ENCODE data around the gene ASRGL1.
"Not testable (repeated sequence)": the region's sequence is repeated elsewhere in the genome, so short reads cannot be mapped to it uniquely, and the experiment has no call there.

The ASRGL1 gene

GRCh38 chr11:62352355-62353336 is 15.4 kb downstream of the ASRGL1 start:
- DNase-seq (ENCODE audit: low read depth, low spot score) = no peak

GRCh38 chr11:62353841-62354240 is 16.6 kb downstream of the ASRGL1 start:
- no peak for DNase-seq (ENCODE audit: low read depth, low spot score)

- DNase-seq (ENCODE audit: low read depth, low spot score) = no peak
Measured at GRCh38 chr11:62358273-62358672, 21.0 kb downstream of the ASRGL1 start.

- no peak for DNase-seq (ENCODE audit: low read depth, low spot score)
Measured at GRCh38 chr11:62359475-62359874, 22.2 kb downstream of the ASRGL1 start.

DNA sequence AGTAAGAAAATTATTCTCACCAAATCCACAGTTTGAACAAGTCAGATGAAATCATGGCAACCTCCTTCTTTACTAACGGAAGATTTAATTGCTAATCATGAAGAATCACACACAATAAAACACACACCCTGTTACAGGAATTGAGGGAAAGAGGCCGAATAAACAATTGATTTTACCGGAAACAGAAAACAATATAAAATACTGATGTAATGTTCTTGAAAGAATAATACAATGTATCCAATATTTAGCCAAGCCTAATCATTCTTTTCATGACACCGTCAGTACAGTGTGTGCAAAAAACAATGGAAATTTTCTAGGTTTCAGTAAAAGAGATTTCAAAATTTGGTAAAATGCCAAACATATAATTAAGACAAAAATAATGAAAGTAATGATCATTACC is 23.4 kb downstream of the ASRGL1 start:
- no peak for DNase-seq (ENCODE audit: low read depth, low spot score)

- DNase-seq (ENCODE audit: low read depth, low spot score) = not testable (repeated sequence)
Measured at GRCh38 chr11:62368861-62369477, 31.7 kb downstream of the ASRGL1 start.

GRCh38 chr11:62370743-62371440 is 33.6 kb downstream of the ASRGL1 start:
- DNase-seq (ENCODE audit: low read depth, low spot score) = no peak

DNA sequence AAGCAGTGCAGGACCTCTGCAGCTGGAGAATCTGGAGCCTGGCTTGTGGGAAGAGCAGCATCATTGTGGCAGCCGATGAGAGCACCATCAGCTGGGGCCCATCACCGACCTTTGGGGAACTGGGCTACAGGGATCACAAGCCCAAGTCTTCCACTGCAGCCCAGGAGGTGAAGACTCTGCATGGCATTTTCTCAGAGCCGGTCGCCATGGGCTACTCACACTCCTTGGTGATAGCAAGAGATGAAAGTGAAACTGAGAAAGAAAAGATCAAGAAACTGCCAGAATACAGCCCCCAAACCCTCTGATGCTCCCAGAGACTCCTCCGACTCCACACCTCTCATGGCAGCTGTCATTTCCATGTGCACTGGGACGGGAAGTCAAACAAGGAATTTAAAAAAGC is 35.6 kb downstream of the ASRGL1 start:
- no peak for DNase-seq (ENCODE audit: low read depth, low spot score)

DNA sequence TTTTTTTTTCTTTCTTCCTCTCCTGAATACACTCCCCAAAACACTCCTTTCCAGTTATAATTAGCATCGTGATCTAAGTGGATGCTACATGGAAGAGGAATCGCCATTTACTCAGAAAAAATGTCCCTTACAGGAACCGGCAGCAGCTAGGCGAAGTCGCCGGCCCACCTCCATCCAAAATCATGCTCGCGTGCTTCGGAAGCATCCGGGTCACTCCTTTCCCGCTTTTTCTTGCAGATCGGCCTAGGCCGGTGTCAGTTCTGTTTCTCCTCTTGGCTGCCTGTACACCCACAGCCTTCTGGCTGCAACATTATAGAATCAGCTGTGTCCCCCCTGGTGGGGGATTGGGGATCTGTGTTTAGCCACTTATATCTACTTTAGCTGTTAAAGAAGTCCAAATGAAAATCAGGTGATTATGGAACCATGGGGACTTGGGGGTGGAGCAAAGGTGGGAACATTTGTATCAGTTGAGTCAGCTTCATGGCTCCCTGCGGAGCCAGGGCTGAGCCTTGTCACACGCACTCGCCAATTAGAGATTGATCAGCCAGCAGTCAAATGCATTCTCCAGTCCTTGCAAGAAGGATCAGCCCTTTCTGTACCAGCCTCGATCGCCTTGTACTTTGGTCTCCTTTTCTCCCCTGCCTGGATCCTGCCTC is 36.3 kb downstream of the ASRGL1 start:
- no peak for DNase-seq (ENCODE audit: low read depth, low spot score)

DNA sequence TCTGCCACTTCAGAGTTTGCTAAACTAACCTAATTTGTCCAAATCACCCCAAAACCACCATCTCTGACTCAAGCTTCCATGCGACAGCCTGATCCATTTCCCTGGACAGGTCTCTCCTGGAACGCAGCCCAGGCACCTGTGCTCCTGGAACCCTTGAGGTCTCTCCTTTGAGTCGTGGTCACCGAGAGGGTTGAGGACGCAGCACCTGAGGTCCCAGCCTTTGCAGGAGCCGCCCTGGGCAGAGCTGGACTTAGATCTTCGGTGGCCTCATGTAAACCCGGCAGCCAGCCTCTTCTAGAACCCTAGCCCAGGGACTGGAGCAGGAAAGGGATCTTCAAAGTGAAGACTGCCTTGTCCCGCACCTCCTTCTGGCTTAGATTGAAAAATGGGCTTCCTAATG is 37.6 kb downstream of the ASRGL1 start:
- no peak for DNase-seq (ENCODE audit: low read depth, low spot score)

- not testable (repeated sequence) for DNase-seq (ENCODE audit: low read depth, low spot score)
Measured at GRCh38 chr11:62378459-62379063, 41.3 kb downstream of the ASRGL1 start.

DNA sequence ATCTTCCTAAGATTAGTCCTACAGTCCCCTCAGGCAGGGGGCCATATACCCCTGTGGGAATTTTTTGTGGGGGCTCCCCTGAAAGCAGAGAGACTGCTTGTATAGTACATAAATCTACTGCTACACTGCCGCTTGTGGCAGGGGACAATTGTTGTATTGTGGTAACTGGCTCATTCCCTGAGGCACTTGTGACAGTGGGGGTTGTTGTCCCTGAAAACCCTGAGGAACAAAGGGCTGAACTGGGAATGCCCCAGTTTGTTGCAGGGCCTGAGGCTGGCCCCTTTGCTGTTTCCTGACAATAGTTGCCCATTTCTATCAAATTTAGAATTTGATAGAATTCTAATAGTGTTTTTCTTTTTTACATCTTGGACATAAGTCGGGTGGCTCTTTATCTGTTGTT is 42.3 kb downstream of the ASRGL1 start:
- not testable (repeated sequence) for DNase-seq (ENCODE audit: low read depth, low spot score)

GRCh38 chr11:62380821-62381245 is 43.6 kb downstream of the ASRGL1 start:
- not testable (repeated sequence) for DNase-seq (ENCODE audit: low read depth, low spot score)

GRCh38 chr11:62383822-62384221 is 46.6 kb downstream of the ASRGL1 start:
- DNase-seq (ENCODE audit: low read depth, low spot score) = no peak

DNA sequence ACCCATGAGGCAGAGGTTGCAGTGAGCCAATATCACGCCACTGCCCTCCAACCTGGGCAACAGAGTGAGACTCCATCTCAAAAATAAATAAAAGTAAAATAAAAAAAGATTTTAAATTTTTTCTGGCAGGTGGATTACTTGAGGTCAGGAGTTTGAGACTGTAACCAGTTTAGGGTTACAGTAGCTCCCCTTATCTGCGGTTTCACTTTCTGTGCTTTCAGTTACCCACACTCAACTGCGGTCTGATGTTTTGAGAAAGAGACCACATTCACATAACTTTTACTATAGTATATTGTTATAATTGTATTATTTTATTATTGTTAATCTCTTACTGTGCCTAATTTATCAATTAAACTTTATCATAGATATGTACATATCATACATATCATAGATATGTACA is 48.8 kb downstream of the ASRGL1 start:
- not testable (repeated sequence) for DNase-seq (ENCODE audit: low read depth, low spot score)

DNA sequence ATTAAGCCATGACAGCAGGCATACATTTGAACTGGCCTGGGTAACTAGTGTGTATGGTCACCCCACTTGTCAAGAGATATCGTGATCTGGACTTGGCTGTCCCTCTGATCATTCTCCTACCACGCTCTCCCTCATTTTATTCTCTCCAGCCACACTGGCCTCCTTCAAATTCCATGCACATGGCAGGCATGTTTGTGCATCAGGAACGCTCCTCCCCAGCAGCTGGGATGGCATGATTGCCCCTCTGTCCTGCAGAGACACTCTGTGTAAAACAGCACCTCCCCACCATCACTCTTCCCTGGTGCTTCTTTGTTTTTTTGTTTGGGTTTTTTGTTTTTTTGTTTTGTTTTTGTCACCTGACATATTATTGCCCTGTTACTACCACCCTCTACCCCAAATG is 50.1 kb downstream of the ASRGL1 start:
- no peak for DNase-seq (ENCODE audit: low read depth, low spot score)

GRCh38 chr11:62388999-62389398 is 51.8 kb downstream of the ASRGL1 start:
- no peak for DNase-seq (ENCODE audit: low read depth, low spot score)

GRCh38 chr11:62390237-62390636 is 53.0 kb downstream of the ASRGL1 start:
- DNase-seq (ENCODE audit: low read depth, low spot score) = no peak

DNA sequence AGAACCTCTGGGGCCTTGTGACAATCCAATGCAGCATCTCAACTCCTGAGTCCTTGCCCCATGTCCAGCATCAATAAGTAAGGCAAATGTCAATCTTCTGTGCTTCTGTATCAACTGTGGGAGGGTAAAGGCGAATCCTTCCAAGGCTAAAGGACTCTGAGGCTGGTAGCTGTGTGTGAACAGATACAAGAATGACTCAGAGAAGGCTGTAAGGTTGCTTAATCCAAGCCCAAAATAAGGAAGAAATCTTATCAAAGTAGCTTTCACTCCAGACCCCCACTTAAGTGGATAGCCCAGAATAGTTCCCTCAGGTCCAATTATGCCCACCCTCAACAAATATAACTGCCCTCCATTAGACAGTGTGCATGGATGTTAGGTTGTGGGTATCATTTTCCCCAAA is 53.5 kb downstream of the ASRGL1 start:
- no peak for DNase-seq (ENCODE audit: low read depth, low spot score)

- no peak for DNase-seq (ENCODE audit: low read depth, low spot score)
Measured at GRCh38 chr11:62391642-62392425, 54.6 kb downstream of the ASRGL1 start.

DNA sequence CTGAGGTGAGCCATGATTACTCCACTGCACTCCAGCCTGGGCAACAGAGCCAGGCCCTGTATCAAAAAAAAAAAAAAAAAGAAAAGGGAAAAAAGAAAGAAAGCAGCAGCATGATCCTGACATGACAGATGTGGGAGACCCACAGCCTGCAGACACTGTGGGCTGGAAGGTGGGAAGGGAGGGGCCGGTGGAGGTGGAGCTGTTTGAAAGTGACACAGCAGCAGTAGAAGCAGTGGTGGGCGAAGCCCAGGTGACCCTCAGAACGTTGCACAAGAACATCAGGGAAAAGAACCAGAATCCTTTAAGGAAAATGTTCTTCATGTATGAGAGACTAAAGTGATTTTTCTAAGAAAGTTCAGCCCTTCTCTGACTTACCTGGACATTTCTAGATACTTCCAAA is 55.3 kb downstream of the ASRGL1 start:
- DNase-seq (ENCODE audit: low read depth, low spot score) = no peak
